Lung (tissue), 12 donors: ENCODE measurements around the gene IMPG1. TPM values are rescaled to one million over a fixed set of nuclear protein-coding genes. Genes with fewer than 3 reads are reported as not detected.

Experiments
- ATAC-seq: fragments of 200-7000 bp; cut with Tn5 transposase; one replicate; pipeline ENCODE4 v1.9.1; 2020; ENCODE audit warnings: moderate number of reproducible peaks; ENCODE audit not compliant: insufficient read depth, low FRiP score
- DNase-seq, 3 donors: peaks; one replicate each; pipeline ENCODE4 v3.0.0-alpha.2; 2013 to 2017
- H3K27ac ChIP-seq, 2 donors: one replicate each; pipeline ENCODE4 v1.5.1; 2013; ENCODE audit warnings: mild to moderate bottlenecking in 2 of 2, moderate library complexity in 2 of 2, control low read depth in 1 of 2, inconsistent platforms in 1 of 2, low read depth in 1 of 2, low read length in 1 of 2
- H3K27me3 ChIP-seq, 3 donors: one replicate each; pipeline ENCODE4 v1.5.1; 2013; ENCODE audit warnings: low read length in 2 of 3; ENCODE audit not compliant: control insufficient read depth in 3 of 3, insufficient read depth in 3 of 3
- H3K36me3 ChIP-seq, 4 donors: one replicate each; pipeline ENCODE4 v1.5.1; 2013; ENCODE audit warnings: low read length in 4 of 4, mild to moderate bottlenecking in 1 of 4, moderate library complexity in 1 of 4; ENCODE audit not compliant: control insufficient read depth in 4 of 4, insufficient read depth in 4 of 4
- H3K4me1 ChIP-seq, 5 donors: one replicate each; pipeline ENCODE4 v1.5.1; 2013; ENCODE audit warnings: low read length in 5 of 5, mild to moderate bottlenecking in 2 of 5, moderate library complexity in 1 of 5; ENCODE audit not compliant: control insufficient read depth in 5 of 5, insufficient read depth in 5 of 5
- H3K4me3 ChIP-seq: one replicate; pipeline ENCODE4 v1.5.1; 2013; ENCODE audit warnings: mild to moderate bottlenecking, control low read depth, moderate library complexity
- H3K9ac ChIP-seq, 2 donors: one replicate each; pipeline ENCODE4 v1.5.1; 2013; ENCODE audit warnings: low read length in 2 of 2, control low read depth in 1 of 2; ENCODE audit not compliant: insufficient read depth in 1 of 2
- H3K9me3 ChIP-seq, 4 donors: one replicate each; pipeline ENCODE4 v1.5.1; 2013; ENCODE audit warnings: low read length in 3 of 4, mild to moderate bottlenecking in 1 of 4, moderate library complexity in 1 of 4; ENCODE audit not compliant: control insufficient read depth in 4 of 4, insufficient read depth in 3 of 4
- CTCF ChIP-seq: IDR thresholded peaks from 2 replicates; pipeline ENCODE4 v1.5.1; 2012; ENCODE audit warnings: mild to moderate bottlenecking; ENCODE audit errors: control extremely low read depth, extremely low read depth
- WGBS, 2 donors: extraction: QIAGEN DNeasy Blood & Tissue Kit; methylation state at CpG; one replicate each; pipeline ENCODE4 v1.1.7; 2013; 5-methylcytosine and 5-hydroxymethylcytosine counted together
- polyA plus RNA-seq, 2 donors: library from polyadenylated mRNA; stranded (reverse); fragments of 200-250 nt; gene quantifications; one replicate each; pipeline ENCODE4 v1.2.1, GENCODE V29; 2013
- total RNA-seq, 2 donors: library from RNA; depleted of rRNA in 1 of 2; stranded (reverse); fragments of >200 nt in 1 of 2; gene quantifications; one replicate each; pipeline ENCODE4 v1.2.1, GENCODE V29; 2014 to 2021
- donor health status: control.
- donor health status: control.
- donor health status: Bipolar disorder and iron deficiency.
- donor health status: healthy.
- donor health status: DM: yes; HTN: yes; CAD: no.

The IMPG1 gene
- total and polyA plus RNA-seq, 4 donors = not detected

GRCh38 chr6:75993236-75994162, 79.0 kb downstream of the IMPG1 start:
- Histone ChIP-seq H3K27ac (no peak overlapping the region), H3K4me3 (no peak overlapping the region), H3K4me1 (no peaks in the 10 kb centered on the region), H3K9ac (no peak overlapping the region), H3K36me3 (no peaks in the 10 kb centered on the region), H3K27me3 (no peaks in the 10 kb centered on the region), H3K9me3 (peaks cover 0 to 2% (median 0%) of the 10 kb centered on the region in 4 donors)
- 48 to 61% methylated on average over 6 of the region's 6 CpGs for WGBS, 2 donors
- no peak for ATAC-seq
- no peak for TF ChIP-seq CTCF
- no peak for DNase-seq

GRCh38 chr6:75991941-75992340, 80.5 kb downstream of the IMPG1 start:
- Histone ChIP-seq H3K27ac (no peak overlapping the region), H3K9me3 (peaks cover 0 to 2% (median 0%) of the 10 kb centered on the region in 4 donors), H3K27me3 (no peaks in the 10 kb centered on the region), H3K4me1 (no peaks in the 10 kb centered on the region), H3K9ac (no peak overlapping the region), H3K36me3 (no peaks in the 10 kb centered on the region), H3K4me3 (no peak overlapping the region)
- no peak for DNase-seq
- 60 to 69% methylated on average over 2 of the region's 2 CpGs for WGBS, 2 donors
- no peak for ATAC-seq
- no peak for TF ChIP-seq CTCF

GRCh38 chr6:75986935-75987334, 85.5 kb downstream of the IMPG1 start:
- H3K4me3 ChIP-seq = no peak overlapping the region
- DNase-seq = no peak
- H3K9ac ChIP-seq = no peak overlapping the region
- H3K27ac ChIP-seq = no peak overlapping the region
- H3K4me1 ChIP-seq = no peaks in the 10 kb centered on the region
- no peaks in the 10 kb centered on the region for H3K9me3 ChIP-seq
- 74 to 86% methylated on average over 3 of the region's 3 CpGs for WGBS, 2 donors
- no peaks in the 10 kb centered on the region for H3K36me3 ChIP-seq
- no peak for ATAC-seq
- no peak for TF ChIP-seq CTCF
- no peaks in the 10 kb centered on the region for H3K27me3 ChIP-seq
